HEK293 (cell line): ENCODE data around the gene AOC3.

ENCODE experiments used
- CTCF ChIP-seq: fragments of 450-650 bp; formaldehyde crosslinking; IDR thresholded peaks from 2 replicates; pipeline ENCODE4 v1.5.1; 2016; ENCODE audit warnings: missing biosample characterization, missing genetic modification characterization
- REST ChIP-seq: fragments of 450-650 bp; formaldehyde crosslinking; IDR thresholded peaks from 2 replicates; pipeline ENCODE4 v1.5.1; 2016; ENCODE audit warnings: missing biosample characterization, missing genetic modification characterization
- ZBTB49 ChIP-seq: fragments of 450-650 bp; formaldehyde crosslinking; IDR thresholded peaks from 2 replicates; pipeline ENCODE4 v1.5.1; 2016; ENCODE audit warnings: missing biosample characterization, missing genetic modification characterization, low read depth

- TF ChIP-seq REST = no peak
- TF ChIP-seq ZBTB49 (tag by site-specific recombination) = no peak
- TF ChIP-seq CTCF (tag by site-specific recombination) = no peak
Measured at GRCh38 chr17:42804918-42805367, 46.1 kb upstream of the AOC3 start.
